Caco-2 (cell line): ENCODE results near the gene PKMYT1. TPM values are rescaled to one million over a fixed set of nuclear protein-coding genes. Genes with fewer than 3 reads are reported as not detected.

Experiments used
- BruUV-seq: library from RNA; stranded (reverse); fragments of 400-500 nt; replicated peaks from 2 replicates; lab custom pipeline; 2021; lab: Mats Ljungman, UMichigan
- CTCF ChIA-PET: fragments of 300-600 bp; sonication (Branson Sonifier 250); formaldehyde crosslinking; loops from one replicate; lab custom pipeline; 2022; ENCODE audit warnings: antibody characterized with exemption; lab: Charles Lee
- POLR2A ChIA-PET: fragments of 300-600 bp; sonication (Branson Sonifier 250); formaldehyde crosslinking; loops from one replicate; lab custom pipeline; 2022; ENCODE audit warnings: antibody characterized with exemption; lab: Charles Lee
- DNase-seq, 2 experiments: peaks; one replicate each; pipeline versions ENCODE4 v3.0.0 to v3.0.0-alpha.2; 2020 to 2022
- H3K27me3 ChIP-seq: replicated peaks from 2 replicates; pipeline ENCODE4 v1.6.0; 2011; ENCODE audit warnings: low read length; ENCODE audit not compliant: control insufficient read depth, insufficient read depth
- H3K36me3 ChIP-seq: 2 replicates; pipeline ENCODE4 v1.5.1; 2011; ENCODE audit warnings: low read length; ENCODE audit not compliant: control insufficient read depth, insufficient read depth
- H3K4me1 ChIP-seq: fragments of 250-450 bp; sonication (Bioruptor Pico); 2 replicates; pipeline ENCODE4 v1.5.1; 2020; ENCODE audit warnings: mild to moderate bottlenecking
- H3K4me3 ChIP-seq: 2 replicates; pipeline ENCODE4 v1.5.1; 2011; ENCODE audit warnings: low read depth, mild to moderate bottlenecking, control low read depth, low read length
- H3K9me3 ChIP-seq: fragments of 250-450 bp; sonication (Bioruptor Pico); 2 replicates; pipeline ENCODE4 v1.5.1; 2020; ENCODE audit warnings: mild to moderate bottlenecking, moderate library complexity
- H3K27ac Mint-ChIP-seq: one replicate; pipeline ENCODE4 v1.8.0; 2022; ENCODE audit warnings: mixed read lengths; ENCODE audit not compliant: unreplicated experiment
- H3K27me3 Mint-ChIP-seq: one replicate; pipeline ENCODE4 v1.8.0; 2022; ENCODE audit warnings: mixed read lengths; ENCODE audit not compliant: insufficient read depth, unreplicated experiment
- H3K36me3 Mint-ChIP-seq: one replicate; pipeline ENCODE4 v1.8.0; 2022; ENCODE audit warnings: mild to moderate bottlenecking, mixed read lengths; ENCODE audit not compliant: insufficient read depth, unreplicated experiment
- H3K4me1 Mint-ChIP-seq: one replicate; pipeline ENCODE4 v1.8.0; 2022; ENCODE audit warnings: low read depth, mixed read lengths; ENCODE audit not compliant: unreplicated experiment
- H3K4me3 Mint-ChIP-seq: one replicate; pipeline ENCODE4 v1.8.0; 2022; ENCODE audit warnings: mild to moderate bottlenecking, moderate library complexity, mixed read lengths; ENCODE audit not compliant: unreplicated experiment
- H3K9me3 Mint-ChIP-seq: one replicate; pipeline ENCODE4 v1.8.0; 2022; ENCODE audit warnings: mixed read lengths; ENCODE audit not compliant: unreplicated experiment
- CTCF ChIP-seq, 2 experiments: fragments of 200-600 bp in 1 of 2; IDR thresholded peaks; 1 replicate in 1 of 2; 2 replicates in 1 of 2; pipeline versions ENCODE4 v1.5.1 to v1.8.0; 2011 to 2022; ENCODE audit warnings: antibody characterized with exemption in 1 of 2, control low read depth in 1 of 2, inconsistent platforms in 1 of 2, low read depth in 1 of 2, low read length in 1 of 2, mild to moderate bottlenecking in 1 of 2, moderate library complexity in 1 of 2; ENCODE audit not compliant: insufficient read depth in 1 of 2, severe bottlenecking in 1 of 2, unreplicated experiment in 1 of 2
- intact Hi-C: fragments of 100-400 bp; cut with micrococcal nuclease; formaldehyde crosslinking; loops from one replicate; pipeline ENCODE4 v1.10.0; 2022; ENCODE audit not compliant: unreplicated experiment
- total RNA-seq: library from RNA; stranded (reverse); gene quantifications from 2 replicates; pipeline ENCODE4 v1.2.3, GENCODE V29; 2022

Gene PKMYT1
- total RNA-seq, 1 experiment from 2014 or later, result 73.7 TPM

GRCh38 chr16:3023669-3024478 lies 43.6 kb upstream of the PKMYT1 start, which contains the start of the genes HCFC1R1 and THOC6:
TSS of gene HCFC1R1 (minus strand) at chr16:3023942. CDS start at chr16:3023941, 1 bp downstream.
TSS of gene THOC6 (plus strand) at chr16:3024035. CDS start at chr16:3024327, 292 bp downstream.
- Mint-ChIP-seq H3K27ac (peak within 1 kb of the TSS; percentile 89), H3K9me3 (no peaks in the 10 kb centered on the region), H3K27me3 (no peaks in the 10 kb centered on the region), H3K4me1 (peaks cover 24% of the 10 kb centered on the region), H3K36me3 (peaks cover 87% of the 10 kb centered on the region), H3K4me3 (peak within 1 kb of the TSS; percentile 72)
- no peaks in the 10 kb centered on the region for H3K27me3 ChIP-seq
- intact Hi-C loops, result loop anchor here (1.0 kb wide), 1 partner anchor 43 kb away; no protein-coding TSS in a partner anchor
- H3K36me3 ChIP-seq, result peaks cover 8% of the 10 kb centered on the region
- peak; percentile 95 to 97 for DNase-seq
- H3K4me3 ChIP-seq, result peak within 1 kb of the TSS; percentile 69
- BruUV-seq, result TSS peak; percentile 40
- ChIA-PET CTCF (interaction anchor here (1.0 to 6.9 kb wide), 4 partner anchors 7 to 54 kb away, joined by 3 to 113 read pairs (median 18); no protein-coding TSS in a partner anchor), POLR2A (interaction anchor here (0.6 to 5.8 kb wide), 5 partner anchors 14 to 134 kb away, joined by 3 to 83 read pairs (median 6); partner anchors contain the start of gene ZNF213)
- H3K4me1 ChIP-seq, result peaks cover 26% of the 10 kb centered on the region
- H3K9me3 ChIP-seq, result no peaks in the 10 kb centered on the region
- TF ChIP-seq CTCF (IDR thresholded peaks at IDR 0.05; ENCODE audit: insufficient read depth in 1 of 2, low read depth in 1 of 2, low read length in 1 of 2, severe bottlenecking in 1 of 2, unreplicated experiment in 1 of 2), result no peak

GRCh38 chr16:3023415-3023668 lies 43.1 kb upstream of the PKMYT1 start:
- intact Hi-C loops, result no loop called here
- H3K4me1 Mint-ChIP-seq, result peaks cover 24% of the 10 kb centered on the region
- CTCF ChIA-PET, result interaction anchor here (1.1 to 6.9 kb wide), 3 partner anchors 8 to 54 kb away, joined by 3 to 113 read pairs (median 33); no protein-coding TSS in a partner anchor

More at GRCh38 chr16:3023415-3023668, 43.1 kb upstream of the PKMYT1 start:
- H3K36me3 Mint-ChIP-seq, result peaks cover 81% of the 10 kb centered on the region
- H3K4me3 ChIP-seq, result peak overlapping the region; percentile 69
- H3K27ac Mint-ChIP-seq, result peak overlapping the region; percentile 89
- POLR2A ChIA-PET, result interaction anchor here (0.6 to 5.8 kb wide), 4 partner anchors 13 to 135 kb away, joined by 3 to 83 read pairs (median 8); no protein-coding TSS in a partner anchor
- H3K27me3 ChIP-seq, result no peaks in the 10 kb centered on the region
- H3K27me3 Mint-ChIP-seq, result no peaks in the 10 kb centered on the region
- TF ChIP-seq CTCF (IDR thresholded peaks at IDR 0.05; ENCODE audit: insufficient read depth in 1 of 2, low read depth in 1 of 2, low read length in 1 of 2, severe bottlenecking in 1 of 2, unreplicated experiment in 1 of 2), result no peak
- H3K4me1 ChIP-seq, result peaks cover 26% of the 10 kb centered on the region
- no TSS peak for BruUV-seq
- H3K9me3 ChIP-seq, result no peaks in the 10 kb centered on the region
- H3K9me3 Mint-ChIP-seq, result no peaks in the 10 kb centered on the region
- H3K4me3 Mint-ChIP-seq, result peak overlapping the region; percentile 72
- DNase-seq, result peak in 1 of 2 experiments; percentile 62
- peaks cover 6% of the 10 kb centered on the region for H3K36me3 ChIP-seq
